HG03108 (cell line): ENCODE data around the gene LNX2.

Experiments
- ATAC-seq: cut with Tn5 transposase; IDR thresholded peaks from one replicate; pipeline ENCODE4 v1.9.1; 2021; ENCODE audit warnings: moderate library complexity; ENCODE audit not compliant: unreplicated experiment

The LNX2 gene

DNA sequence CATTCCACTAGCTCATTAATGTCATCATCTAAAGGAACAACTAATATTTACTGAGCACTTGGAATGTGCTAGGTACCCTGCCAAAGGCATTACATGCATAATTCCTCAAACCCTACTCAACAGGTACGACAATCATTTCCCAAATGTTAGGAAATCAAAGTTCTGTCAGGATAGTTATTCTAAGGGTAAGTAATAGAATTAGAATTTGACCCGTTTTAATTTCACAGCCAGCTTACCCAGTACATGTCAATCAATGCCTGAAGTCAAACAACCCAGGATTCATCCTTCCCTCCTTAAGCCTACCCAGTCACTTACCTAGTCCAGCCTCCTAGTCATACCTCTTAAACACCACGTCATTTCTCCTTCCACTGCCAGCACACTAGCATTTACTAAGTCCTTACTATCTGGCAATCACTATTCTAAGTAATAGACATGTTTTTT is 2.4 kb downstream of the LNX2 start:
- ATAC-seq = no peak

DNA sequence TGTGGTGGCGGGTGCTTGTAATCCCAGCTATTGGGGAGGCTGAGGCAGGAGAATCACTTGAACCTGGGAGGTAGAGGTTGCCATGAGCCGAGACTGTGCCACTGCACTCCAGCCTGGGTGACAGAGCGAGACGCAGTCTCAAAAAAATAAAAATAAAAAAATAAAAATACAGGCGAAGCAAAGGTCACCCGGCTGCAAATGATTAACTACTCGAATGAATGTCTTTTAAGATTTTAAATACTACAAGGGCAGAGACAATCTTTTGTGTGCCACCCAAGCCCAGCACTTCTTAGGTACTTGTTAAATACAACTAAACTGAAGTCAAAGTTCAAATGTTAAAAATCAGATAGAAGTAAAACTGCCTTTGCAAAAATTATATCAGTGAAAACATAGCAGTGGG is 6.7 kb downstream of the LNX2 start:
- no peak for ATAC-seq

DNA sequence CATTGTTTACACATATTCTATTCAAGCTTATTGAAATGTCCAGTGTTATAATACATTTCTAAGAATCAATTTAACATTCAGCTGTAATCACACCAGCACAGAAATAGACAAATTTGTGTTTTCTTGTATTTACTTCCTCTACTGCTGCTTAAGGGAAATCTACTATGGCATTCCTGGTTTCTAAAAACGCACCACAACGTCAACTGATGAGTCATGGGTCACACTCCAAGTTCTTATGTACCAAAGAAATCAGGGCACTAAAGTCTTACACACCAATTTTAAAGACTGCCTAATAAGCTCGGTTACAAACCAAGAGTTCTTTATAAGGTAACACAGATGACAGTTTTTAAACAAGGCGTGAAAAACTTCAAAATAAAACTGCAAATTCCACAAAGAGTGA is 13.2 kb downstream of the LNX2 start:
- ATAC-seq = no peak

DNA sequence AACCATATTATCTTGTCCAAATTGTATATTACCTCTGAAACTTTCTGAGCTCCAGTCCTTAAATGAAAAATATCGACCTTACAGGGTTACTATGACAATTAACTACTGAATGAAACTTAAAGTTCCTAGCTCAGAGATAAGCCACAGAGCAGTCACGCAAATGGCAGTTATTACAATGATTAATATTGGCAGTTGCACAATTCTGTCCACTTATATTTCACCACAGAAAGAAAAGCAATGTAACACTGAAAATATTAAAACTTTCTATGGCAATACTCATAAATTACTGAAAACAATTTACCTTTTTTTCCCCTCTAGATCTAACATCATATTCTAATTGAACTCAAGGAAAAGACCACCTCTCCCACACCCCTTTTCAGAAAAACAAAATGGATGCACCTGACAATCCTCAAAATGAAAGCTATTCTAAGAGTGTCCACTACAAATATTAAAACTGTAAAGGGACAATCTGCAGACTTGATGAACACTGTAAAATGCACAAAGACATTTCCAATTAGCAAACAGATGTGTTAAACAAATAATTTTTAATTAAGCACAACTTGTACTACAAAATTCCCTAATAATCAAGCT is 14.6 kb downstream of the LNX2 start:
- no peak for ATAC-seq

DNA sequence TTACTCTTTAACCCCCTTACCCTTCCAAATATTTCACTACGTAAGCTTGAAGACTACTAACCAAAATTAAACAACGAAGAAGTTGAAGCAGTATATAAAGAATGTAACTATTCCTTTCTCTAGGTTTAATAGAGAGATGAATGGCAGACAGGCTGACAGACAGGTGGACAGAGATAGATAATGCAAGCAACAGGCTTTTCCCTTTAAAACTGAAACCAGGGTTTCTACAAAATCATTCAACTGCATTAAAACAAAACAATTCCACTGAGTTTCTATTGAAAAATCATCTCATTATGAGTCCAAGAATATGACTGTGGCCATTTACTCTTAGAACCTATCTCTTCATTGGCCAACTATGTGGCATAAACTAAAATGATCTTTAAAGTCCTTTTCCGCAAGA is 15.2 kb downstream of the LNX2 start:
- ATAC-seq = no peak

DNA sequence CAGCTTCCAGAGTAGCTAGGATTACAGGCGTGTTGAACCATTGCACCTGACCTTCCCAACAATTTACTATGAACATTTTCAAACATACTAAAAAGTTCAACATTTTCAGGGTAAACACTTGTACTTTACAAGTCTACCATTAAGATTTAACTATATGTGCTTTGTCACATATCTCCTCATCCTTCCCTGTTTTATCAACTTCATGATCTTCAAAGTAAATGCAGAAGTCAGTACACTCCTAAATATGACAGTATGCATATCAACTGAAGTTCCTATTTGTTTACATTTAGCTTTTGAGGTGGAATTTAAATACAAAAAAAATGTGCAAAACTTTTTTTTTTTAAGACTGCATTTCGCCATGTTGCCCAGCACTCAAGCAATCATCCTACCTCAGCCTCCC is 18.5 kb downstream of the LNX2 start:
- ATAC-seq = no peak

DNA sequence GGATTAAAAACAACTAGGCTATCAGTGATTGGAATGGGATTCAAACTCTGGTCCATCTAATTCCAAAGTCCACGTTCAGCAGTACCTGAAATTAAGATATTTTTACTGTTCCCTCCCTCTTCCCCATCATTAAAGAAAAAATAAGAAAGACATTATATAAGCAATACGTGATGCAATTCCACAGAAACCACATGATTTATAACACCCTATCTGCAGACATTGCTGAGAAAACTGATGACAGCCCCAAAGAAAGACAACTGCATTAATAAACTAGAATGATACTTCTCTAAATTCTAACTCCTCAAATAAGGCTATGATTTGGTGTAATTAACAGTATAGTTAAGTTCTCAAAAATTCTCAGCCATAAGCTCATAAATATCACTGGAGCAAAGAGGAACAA is 19.1 kb downstream of the LNX2 start:
- no peak for ATAC-seq

DNA sequence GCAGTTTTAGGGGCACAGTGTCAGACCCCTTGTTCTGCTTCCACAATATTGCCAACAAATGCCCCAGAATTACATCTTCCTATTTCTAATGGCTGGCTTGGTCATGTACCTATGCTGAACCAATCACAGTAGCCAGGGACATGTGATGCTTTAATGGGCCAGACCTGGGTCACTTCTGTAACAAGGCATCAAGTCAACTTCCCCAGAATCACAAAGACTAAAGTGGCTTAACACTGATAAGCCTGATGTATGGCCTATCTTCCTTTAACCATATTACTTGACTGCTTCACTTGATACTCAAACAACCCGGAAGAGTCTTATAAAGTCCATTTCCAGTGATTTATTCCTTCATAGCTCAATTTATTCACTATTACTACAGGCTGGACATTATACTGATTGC is 19.6 kb downstream of the LNX2 start:
- ATAC-seq = no peak

DNA sequence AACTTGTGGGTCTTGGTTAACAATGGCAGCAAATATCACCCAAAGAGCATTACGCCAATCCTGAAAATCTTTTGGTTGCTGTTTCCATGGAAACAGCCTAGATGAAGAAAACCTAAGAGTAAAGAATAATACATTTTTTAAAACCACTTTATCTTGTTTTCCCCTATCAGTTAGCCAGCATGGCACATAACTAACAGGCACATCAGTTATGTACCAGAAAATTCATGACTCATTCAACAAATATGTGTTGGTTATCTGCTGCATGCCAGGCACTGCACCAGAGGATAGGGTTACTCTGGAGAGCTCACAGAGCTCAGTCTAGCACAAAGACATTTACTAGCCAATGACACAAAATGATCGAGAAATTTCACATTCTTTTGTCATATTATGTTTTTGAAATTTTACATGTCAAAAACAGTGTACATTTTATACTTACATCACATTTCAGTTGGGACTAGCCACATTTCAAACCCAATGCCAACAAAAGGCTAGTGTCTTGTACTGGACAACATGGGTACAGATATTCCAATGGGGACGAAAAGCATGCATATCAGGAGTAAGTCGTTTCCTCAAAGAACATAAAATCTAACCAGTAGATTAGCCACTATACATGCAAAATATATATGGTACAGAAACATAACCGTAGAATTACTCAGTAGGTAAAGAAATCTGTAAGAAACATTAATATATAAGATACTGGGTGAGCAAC is 20.3 kb downstream of the LNX2 start:
- ATAC-seq = no peak

DNA sequence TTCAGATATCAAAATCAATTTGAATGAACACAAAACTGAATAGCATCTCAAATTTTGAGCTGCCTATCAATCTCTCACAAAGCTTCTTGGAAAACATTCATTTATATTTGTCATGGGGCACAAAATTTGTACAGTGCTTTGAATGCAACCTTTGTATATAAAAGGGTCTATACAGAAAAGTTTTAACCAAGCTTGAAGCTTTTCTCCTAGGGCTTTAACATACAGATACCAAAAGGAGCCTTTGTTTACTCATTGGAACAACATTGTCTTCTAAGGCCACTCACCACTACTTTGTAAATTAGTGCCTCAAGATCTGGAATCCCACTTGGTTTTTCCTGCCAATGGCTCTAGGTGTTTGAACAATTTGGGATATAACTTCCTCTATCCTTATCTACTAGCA is 21.2 kb downstream of the LNX2 start:
- no peak for ATAC-seq

DNA sequence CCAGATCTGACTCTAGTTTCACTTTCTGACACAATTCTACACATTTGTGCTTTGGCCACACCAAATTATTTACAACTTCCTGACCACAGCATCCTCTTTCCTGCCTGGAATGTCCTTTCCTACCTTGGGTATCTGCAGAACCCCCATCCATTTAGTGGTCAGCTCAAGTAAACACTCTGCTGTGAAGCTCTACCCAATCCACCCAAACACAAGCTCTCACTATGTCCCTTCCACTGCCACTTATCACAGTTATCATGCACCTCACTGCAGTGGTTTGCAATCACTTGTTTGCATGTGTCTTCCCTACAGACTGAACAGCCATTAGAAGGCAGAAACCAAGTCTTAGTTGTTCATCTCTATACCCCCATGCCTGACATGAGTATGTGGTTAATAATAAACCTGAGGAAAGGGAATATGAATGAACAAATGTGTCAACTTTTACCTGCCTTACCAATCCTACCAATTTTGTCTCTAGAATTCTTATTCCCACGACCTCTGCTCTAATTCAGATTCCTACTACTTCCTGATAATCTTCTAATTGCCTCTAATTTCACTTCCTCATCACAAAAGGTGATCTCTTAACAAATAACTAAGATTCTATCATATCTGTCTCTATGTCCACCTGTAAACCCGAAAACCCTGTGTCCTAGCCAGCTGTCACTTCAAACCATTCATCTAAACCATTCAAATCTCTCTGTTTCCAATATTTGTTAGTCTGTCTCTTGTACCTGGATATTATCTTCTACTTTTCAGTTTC is 25.1 kb downstream of the LNX2 start:
- no peak for ATAC-seq

DNA sequence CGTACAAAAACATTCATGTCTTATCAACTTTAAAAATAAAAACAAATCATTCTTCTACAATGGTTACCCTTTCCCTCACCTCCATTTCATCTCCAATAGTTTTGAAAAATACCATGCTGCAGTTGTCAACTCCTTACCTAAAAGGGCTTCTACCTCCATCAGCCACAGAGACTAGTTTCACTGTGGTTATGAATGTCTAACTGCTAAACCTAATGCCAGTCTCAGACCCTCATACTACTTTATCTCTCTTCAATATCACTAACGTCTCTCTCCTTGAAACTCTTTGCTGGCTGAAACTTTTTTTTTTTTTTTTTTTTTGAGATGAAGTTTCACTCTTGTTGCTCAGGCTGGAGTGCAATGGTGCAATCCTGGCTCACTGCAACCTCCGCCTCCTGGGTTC is 27.1 kb downstream of the LNX2 start:
- no peak for ATAC-seq

DNA sequence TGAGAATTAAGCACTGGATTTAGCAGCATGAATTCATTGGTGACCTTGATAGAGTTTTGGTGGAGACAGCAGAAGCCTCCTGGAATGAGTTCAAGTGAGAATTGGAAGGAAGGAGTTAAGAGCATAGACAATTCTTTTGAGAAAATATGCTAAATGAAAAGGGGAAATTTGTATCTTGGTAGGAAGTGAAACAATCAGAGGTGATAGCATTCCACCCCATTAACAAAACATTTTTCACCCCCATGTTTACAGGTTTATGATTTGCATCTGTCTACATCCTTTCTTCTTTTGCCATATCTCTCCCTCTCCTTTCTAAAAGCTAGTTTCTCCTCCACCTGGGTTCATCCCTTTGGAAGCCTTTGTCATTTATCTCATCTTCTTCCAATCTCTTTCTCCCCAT is 27.5 kb downstream of the LNX2 start:
- ATAC-seq = no peak

DNA sequence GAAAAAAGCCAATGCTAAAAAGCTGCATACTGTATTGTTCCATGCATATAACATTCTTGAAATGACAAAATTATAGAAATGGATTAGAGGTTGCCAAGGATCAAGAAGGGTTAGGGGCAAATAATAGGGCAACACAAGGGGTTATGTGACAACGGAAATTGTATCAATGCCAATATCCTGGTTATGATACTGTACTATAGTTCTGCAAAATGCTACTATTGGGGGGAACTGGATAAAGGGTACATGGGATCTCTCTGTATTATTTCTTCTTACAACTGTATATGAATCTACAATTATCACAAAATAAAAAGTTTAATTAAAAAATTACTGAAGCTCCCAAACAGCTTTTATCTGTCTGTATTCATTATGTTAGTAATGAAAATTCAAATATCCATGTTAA is 31.9 kb downstream of the LNX2 start:
- ATAC-seq = no peak

DNA sequence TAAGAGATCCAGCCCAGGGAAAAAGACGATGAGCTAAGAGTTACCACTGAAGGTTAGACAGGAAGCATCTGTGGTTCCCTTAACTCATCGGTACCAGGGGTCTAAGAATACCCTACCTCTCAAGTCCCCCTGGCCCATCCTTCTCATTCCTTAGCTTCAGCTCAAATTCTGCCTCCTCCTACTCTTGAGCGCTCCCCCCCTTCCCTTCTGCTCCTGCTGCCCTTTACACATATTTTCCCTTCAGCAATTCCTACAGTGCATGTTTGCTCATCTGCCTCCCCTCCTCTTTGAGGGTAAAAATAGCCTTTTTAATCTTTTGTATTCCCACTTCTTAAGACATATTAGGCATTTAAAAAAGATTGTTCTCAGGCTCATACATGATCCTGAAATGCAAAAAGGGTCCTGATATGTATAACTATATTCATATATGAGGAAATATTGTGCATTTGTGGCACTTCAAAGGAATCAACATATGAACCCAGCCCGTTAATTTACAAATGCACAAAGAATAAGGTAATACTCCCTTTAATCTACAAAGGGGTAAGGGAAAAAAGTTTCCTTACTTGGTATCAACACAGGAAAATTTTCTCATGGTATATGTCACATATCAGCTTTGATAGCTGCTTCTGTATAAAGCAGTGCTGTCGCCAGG is 33.1 kb downstream of the LNX2 start:
- no peak for ATAC-seq

DNA sequence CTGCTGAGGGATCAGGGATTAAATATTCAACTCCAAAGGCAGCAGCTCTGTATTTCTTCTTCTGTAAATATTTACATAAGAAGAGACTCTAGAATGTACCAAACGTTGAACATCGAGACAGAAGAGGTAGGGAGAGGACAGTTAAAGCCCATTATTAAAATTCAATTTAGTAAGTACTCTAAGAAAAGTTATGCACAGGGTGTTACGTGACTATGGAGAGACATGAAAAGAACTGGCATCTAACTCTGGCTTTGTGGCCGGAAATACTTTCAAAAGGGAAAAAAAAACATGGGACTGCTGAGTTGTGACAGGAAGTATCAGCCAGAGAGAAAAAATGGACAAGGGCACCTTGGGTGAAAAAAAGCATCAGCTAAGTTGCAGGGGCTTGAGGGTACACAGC is 36.7 kb downstream of the LNX2 start:
- no peak for ATAC-seq

DNA sequence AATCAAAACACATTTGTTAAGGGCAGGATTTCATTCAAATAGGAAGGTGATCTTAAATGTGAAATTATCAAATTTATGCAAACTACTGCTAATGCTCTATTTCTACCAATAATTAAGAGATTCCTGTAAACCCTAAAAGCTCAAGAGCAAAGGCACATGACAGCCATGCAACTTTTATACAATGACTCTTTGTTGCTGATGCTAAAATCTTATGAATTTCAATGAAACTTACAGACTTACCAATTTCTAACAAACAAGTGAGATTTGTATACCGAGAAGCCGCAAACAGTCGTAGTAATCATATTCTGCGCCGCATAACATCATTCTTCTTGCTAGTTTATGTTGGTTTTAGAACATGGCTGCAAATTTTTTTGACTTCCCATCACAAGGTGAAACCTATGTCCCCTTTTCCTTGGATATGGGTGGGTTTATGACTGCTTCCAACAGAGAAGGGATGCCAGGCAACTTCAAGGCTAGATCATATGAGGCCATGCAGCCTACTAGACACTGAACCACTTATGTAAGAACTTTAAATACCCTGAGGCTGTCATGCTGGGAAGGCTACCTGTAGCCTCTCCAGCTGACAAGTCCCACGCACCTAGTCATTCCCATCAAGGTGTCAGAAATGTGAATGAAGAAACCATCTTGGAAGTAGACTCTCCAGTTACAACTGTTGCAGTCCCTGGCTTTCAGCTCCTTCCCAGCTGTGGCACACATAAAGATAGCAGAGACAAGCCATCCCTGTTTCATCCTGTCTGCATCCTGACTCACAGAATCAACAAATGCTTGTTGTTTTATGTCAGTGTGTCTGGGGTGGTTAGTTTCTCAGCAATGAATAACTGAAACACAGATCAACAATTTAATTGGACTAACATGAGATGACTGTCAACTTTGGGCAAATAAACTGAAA is 42.0 kb downstream of the LNX2 start:
- no peak for ATAC-seq

DNA sequence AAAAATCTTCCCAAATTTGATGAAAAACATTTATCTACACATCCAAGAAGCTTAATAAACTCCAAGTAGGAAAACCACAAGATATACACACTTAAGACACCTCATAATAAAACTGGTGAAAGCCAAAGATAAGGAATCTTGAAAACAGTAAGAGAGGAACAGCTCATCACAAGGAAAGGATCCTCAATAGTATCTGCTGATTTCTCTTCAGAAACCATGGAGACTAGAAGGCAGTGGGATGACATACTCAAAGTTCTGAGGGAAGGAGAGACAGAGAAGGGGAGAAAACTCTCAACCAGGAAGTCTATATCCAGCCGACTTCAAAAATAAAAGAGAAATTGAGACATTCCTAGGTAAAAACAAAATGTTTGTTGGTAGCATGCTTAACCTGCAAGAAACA is 45.7 kb downstream of the LNX2 start:
- no peak for ATAC-seq

DNA sequence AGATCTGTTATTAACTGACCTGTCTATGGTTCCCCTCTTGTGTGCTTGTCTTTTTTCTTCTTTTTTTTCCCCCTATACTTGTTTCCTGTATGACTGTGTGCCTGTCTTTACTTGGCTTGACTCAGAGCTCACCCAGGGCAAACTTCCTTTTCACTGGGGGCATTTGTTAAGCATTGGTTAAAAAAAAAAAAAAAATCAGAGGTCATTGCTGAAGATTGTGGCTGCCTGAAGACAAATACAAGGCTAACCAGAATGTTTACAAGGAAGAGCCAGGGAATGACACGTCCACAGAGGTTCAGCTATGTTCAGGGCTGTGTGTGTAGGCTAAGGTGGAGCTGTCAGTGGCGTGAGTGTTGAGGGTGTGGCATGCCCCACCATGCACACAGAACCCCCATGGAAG is 47.1 kb downstream of the LNX2 start:
- ATAC-seq = no peak

DNA sequence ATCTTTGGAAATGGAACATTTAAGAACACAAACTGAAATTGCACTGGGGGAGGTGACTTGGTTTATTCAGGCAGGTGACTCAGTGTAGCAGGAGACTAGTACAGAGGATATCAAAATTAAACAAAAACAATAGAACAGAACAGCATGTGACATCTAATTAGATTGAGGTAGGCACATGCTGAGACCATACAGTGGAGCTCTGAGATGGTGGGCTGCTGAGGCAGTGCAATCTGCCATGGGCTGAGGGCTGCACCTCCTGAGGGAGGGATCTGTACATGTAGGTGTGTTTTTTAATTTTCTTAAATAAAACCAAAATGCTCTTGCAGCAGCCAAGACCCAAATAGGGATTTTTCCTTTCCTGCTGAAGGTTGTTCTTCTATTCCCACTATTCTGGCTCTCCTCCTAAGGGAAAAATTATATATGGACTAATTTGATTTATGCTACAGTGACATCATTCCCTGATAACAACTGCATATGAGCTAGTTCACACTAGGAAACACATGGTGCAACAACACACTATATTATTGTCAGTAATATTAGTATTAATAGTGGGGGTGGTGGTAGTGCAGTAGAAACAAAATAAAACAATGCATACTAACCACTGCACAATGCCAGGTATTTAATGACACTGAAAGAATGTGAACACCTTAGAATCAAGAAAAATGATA is 48.0 kb downstream of the LNX2 start:
- no peak for ATAC-seq
